Stimulated activated CD4-positive, alpha-beta T cell treated with anti-CD3 and anti-CD28 coated beads, Interleukin-4, amount 100 ng/mL, for 1 hour (primary cell): ENCODE measurements around the gene TYW3.

Experiments used
- DNase-seq: peaks from one replicate; pipeline ENCODE4 v3.0.0-alpha.2; 2020

Gene TYW3

GRCh38 chr1:74811436-74812179 lies 78.7 kb downstream of the TYW3 start:
- DNase-seq: no peak

- DNase-seq: no peak
These were observed 79.2 kb downstream of the TYW3 start for GRCh38 chr1:74812180-74812541.
